Activated CD8-positive, alpha-beta memory T cell treated with anti-CD3 and anti-CD28 coated beads for 48 hours (primary cell): ENCODE results near the gene COMMD10.
"Not testable (repeated sequence)": the region's sequence is repeated elsewhere in the genome, so short reads cannot be mapped to it uniquely, and the experiment has no call there.

Experiments used
- DNase-seq, 3 experiments: peaks; one replicate each; pipeline ENCODE4 v3.0.0-alpha.2; 2020; ENCODE audit warnings: low read depth in 2 of 3, low spot score in 2 of 3

Gene COMMD10

DNA sequence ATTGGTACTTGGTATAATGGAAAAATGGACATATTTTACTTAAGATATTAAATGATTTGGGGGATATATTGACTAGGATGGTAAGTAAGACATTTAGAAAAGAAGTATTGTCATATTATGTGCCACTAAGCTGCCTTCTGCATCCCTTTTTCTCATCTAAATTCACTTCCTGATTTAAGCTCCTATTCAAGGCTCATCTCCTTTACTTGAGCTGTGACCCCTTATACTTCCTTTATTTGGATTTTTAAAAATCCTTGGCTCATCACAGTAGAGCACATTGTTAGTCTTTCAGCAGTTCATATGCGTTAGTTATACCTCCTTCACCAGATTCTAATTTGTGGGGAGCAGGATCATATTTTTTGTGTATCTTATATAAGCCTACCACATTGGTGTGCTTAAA lies 6.6 kb downstream of the COMMD10 start:
- DNase-seq, result no peak

GRCh38 chr5:116097301-116097700 lies 12.5 kb downstream of the COMMD10 start:
- DNase-seq, result no peak

DNA sequence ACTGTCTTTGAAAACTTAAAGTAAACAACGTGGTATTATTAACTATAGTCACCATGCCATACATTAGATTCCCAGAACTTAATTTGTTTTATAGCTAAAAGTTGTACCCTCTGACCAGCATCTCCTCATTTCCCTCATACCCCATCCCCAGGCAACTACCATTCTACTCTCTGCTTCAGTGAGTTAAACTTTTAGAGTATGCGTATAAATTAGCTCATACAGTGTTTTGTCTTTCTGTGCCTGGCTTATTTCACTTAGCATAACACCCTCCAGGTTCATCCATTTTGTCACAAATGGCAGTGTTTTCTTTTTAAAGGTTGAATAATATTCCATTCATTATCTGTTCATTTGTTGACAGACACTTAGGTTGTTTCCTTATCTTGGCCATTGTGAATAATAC lies 14.2 kb downstream of the COMMD10 start:
- DNase-seq, result no peak

DNA sequence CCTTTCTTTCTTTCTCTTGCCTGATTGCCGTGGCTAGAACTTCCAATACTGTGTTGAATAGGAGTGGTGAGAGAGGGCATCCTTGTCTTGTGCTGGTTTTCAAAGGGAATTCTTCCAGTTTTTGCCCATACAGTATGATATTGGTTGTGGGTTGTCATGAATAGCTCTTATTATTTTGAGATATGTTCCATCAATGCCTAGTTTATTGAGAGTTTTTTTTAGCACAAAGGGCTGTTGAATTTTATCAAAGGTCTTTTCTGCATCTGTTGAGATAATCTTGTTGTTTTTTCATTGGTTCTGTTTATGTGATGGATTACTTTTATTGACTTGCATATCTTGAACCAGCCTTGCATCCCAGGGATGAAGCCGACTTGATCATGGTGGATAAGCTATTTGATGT lies 20.1 kb downstream of the COMMD10 start:
- not testable (repeated sequence) for DNase-seq

GRCh38 chr5:116115163-116115562 lies 30.3 kb downstream of the COMMD10 start:
- DNase-seq, result no peak

GRCh38 chr5:116130471-116130870 lies 45.6 kb downstream of the COMMD10 start:
- DNase-seq, result no peak

DNA sequence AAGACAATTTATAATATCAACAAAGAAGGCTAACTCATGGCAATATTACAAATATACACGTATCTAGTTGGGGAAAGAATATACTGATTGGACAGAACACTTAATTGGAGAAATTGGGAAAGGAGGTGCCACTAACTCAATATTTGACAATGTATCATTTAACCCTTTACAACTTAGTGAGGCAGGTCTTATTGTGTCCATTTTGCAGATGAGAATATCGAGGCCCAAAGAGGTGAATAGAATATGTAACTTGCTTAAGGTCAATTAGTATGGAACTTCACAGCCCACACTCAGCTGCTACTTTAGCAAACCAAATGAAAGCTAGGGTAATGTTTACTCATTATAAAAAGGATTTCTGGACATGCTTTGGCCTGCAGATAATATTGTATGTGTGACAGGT lies 46.2 kb downstream of the COMMD10 start:
- no peak for DNase-seq

- DNase-seq, result no peak
These were observed 48.5 kb downstream of the COMMD10 start for GRCh38 chr5:116133281-116133680.

DNA sequence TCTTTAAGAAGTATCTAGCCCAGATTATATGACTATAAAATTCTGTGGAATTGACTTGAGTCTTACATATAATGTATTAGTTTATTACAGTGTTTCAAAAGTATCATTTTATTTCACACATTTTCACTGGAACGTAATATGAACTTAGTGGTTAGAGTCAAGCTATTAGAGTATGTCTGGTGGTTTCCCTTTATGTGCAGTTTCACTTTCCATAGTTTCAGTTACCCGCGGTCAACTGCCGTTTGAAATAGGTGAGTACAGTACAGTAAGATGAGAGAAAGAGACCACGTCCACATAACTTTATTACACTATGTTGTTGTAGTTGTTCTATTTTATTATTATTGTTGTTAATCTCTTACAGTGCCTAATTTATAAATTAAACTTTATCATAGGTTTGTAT lies 50.5 kb downstream of the COMMD10 start:
- DNase-seq, result no peak

- DNase-seq, result no peak
These were observed 52.9 kb downstream of the COMMD10 start for GRCh38 chr5:116137544-116138378.

DNA sequence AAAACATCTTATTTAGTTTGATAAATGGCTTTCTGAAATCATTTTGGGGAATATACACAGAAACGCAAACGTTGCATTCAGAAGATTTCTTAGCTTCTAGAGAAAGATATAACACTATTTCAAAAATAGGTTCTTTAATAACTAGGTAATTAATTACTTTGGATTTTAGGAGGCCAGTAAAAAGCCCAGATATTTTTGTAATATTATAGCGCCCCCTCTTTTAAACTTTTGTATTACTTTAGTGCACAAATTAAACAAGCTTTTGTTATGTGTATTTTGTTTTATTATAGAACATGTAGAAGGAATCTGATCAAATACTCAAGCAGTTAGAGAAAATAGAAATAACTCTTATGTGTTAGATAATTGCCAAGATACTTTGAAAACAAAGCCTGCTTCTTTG lies 57.7 kb downstream of the COMMD10 start:
- DNase-seq, result no peak

DNA sequence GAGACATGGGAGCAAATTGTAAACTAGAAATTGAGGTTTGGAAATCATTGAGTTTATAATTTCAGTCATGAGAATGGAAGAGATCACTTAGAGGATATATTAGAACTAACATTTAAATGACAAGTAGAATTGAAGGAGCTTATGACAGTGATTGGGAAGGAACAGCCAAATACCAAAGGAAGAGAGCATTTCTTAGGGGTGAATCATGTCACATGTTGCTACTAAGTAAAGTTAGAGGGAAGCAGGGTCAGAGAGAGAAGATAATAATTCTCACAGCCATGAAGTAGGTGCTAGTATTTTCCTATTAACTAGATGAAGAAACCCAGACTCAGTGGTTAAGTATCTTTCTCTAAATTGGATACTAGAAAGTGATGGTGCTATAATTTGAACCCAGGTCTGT lies 59.3 kb downstream of the COMMD10 start:
- no peak for DNase-seq

DNA sequence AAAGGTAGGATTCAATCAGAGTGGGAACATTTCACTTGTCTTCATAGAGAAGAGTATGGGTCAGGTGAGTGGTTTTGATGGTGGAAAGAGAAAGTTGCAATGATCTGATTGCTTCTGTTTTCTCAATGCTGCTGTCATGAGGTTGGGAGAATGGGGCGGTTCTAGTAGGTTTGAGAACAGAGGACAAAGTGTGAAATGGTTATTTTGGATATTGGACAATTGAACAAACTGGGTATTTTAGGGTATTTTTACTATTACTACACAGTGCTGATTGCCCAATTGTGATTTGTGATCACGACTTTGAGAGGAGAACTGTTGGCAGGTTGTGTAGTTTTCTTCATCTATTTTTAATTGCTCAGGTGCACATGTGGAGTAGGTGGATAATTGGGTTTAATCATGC lies 60.2 kb downstream of the COMMD10 start:
- DNase-seq, result no peak

DNA sequence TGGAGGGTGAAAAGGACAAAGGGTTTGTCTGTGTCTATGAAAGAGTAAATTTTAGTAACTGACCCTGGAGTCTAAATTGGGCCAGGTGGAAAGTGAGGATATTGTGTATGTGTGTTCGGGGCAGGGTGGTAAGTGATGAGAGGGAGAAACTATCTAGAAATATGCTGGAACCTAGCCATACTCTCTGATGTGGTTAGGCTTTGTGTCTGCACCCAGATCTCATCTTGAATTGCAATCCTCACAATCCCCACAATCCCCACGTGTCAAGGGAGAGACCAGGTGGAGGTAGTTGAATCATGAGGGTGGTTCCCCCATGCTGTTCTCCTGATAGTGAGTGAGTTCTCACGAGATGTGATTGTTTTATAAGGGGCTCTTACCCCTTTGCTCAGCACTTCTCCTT lies 60.6 kb downstream of the COMMD10 start:
- DNase-seq, result no peak

GRCh38 chr5:116152169-116152568 lies 67.3 kb downstream of the COMMD10 start:
- DNase-seq, result no peak

- no peak for DNase-seq
These were observed 68.9 kb downstream of the COMMD10 start for GRCh38 chr5:116153687-116154174.

GRCh38 chr5:116154252-116154651 lies 69.4 kb downstream of the COMMD10 start:
- no peak for DNase-seq

DNA sequence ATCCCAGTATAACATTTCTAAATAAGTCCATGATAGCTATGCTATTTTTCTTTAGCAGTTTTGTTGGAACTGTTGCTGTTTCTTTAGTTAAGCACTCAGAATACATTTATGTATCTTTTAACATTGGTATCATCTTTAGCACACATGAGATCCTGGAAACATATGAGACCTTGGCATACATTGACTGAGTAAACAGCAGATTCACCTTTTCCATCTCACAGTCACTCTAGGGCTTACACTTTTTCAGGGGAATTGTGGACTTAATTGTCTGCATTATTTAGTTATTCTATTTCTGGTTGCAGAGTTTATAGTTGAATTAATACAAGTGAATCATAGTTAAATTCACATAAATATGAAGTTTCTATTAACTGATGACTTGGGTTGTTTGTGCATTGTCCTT lies 70.1 kb downstream of the COMMD10 start:
- DNase-seq, result no peak

DNA sequence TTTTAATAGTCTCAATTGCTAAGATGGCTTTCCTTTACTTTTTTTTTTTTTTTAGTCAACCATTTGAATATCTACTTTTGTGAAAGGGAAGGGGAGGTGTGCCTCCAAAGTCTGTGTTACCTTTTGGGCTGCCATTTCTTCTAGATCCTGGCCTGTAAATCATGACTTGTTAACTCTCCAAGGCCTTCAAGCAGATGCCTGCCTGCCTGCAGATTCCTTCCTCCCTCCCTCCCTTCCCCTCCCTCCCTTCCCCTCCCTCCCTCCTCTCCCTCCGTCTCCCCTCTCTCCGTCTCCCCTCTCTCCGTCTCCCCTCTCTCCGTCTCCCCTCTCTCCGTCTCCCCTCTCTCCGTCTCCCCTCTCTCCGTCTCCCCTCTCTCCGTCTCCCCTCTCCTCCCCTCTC lies 73.1 kb downstream of the COMMD10 start:
- no peak for DNase-seq

GRCh38 chr5:116159006-116159405 lies 74.2 kb downstream of the COMMD10 start:
- no peak for DNase-seq

GRCh38 chr5:116174111-116174510 lies 89.3 kb downstream of the COMMD10 start:
- DNase-seq, result no peak

GRCh38 chr5:116176121-116176520 lies 91.3 kb downstream of the COMMD10 start:
- no peak for DNase-seq

GRCh38 chr5:116178925-116179324 lies 94.1 kb downstream of the COMMD10 start:
- no peak for DNase-seq
